GF-D8 (cell line): ENCODE results near the gene TRAF1.
"Not testable (repeated sequence)": the region's sequence is repeated elsewhere in the genome, so short reads cannot be mapped to it uniquely, and the experiment has no call there.

ENCODE experiments used
- DNase-seq: peaks from one replicate; lab custom pipeline; 2025; lab: John Stamatoyannopoulos, UW

TRAF1 gene, protein sequence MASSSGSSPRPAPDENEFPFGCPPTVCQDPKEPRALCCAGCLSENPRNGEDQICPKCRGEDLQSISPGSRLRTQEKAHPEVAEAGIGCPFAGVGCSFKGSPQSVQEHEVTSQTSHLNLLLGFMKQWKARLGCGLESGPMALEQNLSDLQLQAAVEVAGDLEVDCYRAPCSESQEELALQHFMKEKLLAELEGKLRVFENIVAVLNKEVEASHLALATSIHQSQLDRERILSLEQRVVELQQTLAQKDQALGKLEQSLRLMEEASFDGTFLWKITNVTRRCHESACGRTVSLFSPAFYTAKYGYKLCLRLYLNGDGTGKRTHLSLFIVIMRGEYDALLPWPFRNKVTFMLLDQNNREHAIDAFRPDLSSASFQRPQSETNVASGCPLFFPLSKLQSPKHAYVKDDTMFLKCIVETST

DNA sequence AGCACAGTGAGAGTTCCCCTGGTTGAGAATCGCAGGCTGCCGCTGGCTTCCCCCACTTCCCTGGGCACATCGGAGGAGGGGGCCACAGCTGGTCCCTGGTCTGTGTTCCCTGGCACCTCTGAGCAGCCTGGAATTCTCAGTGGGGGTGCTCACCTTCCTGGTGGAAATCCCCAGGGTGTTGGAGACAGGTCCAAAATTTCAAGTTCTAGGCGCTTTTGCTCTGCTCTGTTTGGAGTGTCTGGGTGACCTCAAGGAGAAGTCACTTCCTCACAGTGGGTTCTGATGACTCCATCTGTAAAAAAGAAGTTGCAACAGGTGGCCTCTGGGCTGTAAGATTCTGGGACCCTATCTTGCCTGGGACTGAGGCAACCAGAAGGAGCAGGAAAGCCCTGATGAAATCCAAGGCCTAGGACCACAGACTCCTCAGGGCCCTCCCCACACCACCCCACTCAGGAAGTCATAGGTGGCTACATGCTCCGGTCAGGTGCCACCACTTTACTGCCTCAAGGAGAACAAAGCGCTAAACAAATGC is at the start of gene TRAF1:
Gene TRAF1 (minus strand): TSS at position 400 of the 532 bp plus-strand sequence. CDS start 721 bp downstream, outside the sequence.
- peak; percentile 80 for DNase-seq

DNA sequence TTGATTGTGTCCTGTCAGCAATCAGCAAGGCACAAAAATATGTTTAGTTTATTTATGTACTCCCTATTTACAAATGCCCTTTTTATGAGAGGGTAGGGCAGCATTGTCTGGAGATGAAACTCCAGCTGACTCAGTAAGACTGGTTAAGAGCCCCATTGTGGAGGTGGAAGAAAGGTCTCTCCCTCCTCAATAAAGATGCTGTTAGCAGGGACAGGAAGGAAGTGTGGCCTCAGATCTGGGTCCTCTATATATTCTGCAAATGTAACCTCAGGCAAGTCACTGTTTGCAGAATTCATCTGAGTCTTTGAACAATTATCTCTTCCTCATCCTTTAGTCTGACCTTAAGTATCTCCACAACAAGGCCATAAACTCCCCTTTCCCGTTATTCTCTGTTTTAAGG is 48.3 kb upstream of the TRAF1 start:
- DNase-seq, result peak; percentile 68

DNA sequence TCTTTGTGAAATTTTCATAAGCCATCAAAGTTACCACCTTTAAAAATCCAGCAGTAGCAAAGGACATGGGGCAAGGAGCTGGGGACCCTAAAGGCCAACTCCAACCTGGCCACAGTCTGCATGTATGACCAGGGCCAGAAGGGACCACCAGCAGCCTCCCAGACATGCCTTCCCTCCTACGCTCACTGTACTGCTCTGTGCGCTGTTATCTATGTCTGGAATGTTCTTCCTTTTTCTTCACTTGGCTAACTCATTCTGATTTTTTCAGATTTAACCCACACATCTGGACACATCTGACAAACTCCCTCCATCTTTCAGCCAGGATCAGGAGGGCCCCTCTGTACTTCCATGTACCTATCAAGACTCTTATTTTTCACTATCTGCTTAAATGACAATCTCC is 47.6 kb upstream of the TRAF1 start:
- DNase-seq, result no peak

DNA sequence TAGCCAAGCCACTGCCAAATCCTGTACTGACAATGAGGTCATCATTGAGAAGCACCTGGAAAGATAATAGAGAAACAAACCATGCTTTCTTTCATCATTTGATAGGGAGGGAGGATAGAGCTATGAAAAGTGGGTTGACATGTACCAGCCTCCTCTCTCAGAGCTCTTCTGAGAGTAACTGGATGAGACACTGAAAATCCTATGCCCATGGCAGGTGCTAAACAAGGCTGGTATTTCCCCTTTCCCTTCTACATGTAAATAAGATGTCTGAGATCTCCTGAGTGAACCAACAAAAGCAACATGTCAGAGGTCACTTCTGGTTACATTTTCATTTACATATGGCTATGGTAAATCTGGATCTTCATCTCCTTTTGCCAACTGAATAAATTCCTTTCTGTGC is 45.3 kb upstream of the TRAF1 start:
- no peak for DNase-seq

DNA sequence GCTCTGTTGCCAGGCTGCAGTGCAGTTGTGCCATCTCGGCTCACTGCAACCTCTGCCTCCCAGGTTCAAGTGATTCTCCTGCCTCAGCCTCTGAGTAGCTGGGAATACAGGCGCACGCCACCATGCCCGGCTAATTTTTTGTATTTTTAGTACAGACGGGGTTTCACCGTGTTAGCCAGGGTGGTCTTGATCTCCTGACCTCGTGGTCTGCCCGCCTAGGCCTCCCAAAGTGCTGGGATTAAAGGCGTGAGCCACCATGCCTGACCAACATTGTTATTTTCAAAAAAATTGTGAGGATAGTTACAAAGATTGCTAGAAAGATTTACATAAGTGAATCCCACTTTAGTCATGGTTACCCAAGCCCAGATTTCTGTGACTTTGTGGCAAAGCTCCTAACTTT is 44.9 kb upstream of the TRAF1 start:
- not testable (repeated sequence) for DNase-seq

DNA sequence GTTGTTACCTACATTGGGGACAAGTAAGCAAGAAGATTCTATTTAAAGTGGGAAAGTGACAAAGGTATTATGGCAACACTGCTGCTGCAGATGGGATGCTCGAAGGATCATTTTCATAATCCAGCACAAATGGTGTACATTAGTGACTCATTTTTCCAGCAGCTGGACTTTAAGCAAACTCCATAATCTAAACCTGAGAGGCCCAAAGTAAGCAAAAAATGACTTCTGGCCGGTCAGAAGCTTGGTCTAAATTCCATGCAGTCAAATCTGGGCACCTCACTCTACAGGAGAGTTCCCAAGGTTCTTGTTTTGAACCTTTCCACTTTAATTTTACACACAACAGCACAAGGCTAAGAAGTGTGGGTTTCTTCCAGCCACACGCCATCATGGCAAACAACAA is 43.6 kb upstream of the TRAF1 start:
- DNase-seq, result no peak

DNA sequence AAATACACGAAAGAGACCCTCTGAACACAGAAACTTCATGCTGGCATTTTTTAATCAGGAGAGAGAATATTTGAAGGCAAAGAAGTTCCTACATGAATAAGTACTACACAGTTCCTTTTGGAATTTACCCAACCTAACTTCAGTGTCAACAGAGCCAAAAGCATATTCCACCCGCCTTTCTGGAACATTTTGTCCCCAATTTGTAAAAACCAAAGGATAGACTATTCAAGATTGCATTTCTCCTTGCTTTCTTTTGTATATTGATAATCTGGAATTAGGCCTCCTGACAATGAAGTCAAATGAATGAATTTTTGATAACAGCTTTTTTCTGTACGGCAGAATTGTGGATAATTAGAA is 39.4 kb upstream of the TRAF1 start:
- no peak for DNase-seq

DNA sequence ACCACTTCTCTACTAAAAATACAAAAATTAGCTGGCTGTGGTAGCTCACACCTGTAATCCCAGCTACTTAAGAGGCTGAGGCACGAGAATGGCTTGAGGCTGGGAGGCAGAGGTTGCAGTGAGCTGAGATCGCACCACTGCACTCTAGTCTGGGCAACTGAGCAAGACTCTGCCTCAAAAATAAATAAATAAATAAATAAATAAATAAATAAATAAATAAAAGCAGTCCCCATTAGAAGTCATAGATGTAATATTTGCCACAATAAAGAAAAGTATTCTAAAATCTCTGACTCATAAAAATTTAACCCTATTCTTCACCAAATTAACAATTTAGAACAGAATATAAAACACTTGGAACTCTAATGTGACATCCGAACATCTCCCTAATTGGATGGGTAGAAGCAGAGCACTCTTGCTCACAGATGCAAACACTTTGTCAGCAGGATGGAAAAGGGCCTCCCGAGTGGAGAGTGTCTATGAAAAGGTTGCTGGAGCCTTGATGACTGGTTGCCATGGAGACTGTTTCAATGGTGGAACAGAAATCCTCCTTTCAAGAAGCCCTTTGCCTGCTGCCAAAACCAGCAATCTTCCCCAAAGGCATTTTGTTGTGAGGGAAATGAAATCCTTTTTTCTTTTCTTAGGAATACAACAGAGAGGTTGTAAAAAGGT is 38.9 kb upstream of the TRAF1 start:
- DNase-seq, result no peak

DNA sequence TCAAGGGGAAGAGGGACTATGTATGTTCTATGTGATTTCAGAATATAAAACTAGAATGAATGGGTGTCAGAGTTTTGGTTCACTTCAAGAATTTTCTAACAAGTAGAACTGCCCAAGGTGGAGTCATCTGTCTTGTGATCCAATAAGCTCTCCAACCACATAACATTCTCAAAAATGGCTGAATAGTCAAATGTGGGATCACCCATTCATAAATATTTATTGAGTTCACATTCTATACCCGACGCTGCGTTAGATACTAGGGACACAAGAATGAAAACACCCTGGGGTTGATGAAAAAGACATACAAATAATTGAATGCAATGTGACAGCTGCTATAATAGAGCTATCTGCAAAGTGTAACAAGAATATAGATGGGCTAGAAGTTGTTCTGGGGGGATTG is 35.3 kb upstream of the TRAF1 start:
- no peak for DNase-seq

DNA sequence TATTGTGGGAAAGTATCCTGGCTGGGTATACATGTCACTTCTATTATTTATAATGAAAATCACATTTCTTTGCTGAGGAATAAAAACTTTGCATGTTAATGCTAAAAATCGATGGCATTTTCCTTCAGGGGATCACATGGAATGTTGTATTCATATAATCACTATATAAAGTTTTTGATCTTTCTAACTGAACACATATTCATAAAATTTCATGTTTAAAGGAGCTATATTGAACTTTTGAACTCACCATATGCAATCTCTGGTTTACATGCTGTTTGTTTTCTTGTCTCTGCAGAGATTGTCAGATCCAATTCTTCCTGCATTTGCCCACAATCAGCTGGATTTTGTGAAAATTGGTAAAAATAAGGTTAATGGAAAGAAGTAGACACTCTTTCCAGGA is 33.4 kb upstream of the TRAF1 start:
- DNase-seq, result no peak

DNA sequence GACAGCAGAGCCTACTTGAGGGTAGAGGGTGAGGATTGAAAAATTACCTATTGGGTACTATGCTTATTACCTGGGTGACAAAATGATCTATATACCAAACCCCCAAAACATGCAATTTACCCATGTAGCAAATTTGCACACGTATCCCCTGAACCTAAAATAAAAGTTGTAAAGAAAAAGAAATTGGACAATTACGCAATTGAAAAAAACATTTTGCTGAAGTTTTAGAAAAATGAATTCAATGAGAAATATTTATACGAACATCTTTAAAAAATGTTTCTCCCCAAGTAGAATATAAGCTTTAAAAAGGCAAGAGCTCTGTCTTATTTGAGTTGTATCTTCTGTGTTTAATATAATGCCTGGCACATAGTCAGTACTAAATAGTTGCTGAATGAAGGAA is 30.3 kb upstream of the TRAF1 start:
- DNase-seq, result no peak

DNA sequence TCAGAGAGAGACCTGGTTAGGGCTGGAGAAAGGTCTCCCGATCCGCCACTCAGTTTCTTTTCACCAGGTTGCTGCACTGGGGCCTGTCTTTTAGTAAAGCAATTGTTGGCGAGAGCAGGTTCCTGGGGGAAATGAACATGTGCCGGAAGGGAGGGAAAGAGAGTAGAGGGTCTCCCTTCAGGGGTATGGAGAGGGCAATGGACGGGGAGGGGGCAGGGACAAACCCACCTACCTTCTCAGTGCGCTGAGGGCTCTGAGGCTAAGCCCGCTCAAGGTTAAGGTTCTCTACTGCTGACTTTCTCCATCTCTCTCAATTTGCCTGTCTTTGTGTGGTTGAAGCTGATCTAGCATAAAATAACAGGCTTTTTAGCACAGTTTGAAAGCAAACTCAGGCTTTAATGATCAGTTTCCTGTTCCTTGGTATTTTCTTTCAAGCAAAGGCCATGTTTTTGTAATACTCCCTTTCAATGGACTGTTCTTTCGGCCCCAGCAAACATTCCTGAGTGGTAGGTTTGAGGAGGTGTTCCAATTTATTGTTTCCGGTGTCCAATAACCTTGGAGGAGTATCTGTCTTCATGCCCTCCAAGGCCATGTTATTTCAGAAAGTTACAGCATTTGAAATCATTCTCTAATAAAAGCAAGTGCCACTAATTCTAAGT is 25.5 kb upstream of the TRAF1 start:
- DNase-seq, result no peak

DNA sequence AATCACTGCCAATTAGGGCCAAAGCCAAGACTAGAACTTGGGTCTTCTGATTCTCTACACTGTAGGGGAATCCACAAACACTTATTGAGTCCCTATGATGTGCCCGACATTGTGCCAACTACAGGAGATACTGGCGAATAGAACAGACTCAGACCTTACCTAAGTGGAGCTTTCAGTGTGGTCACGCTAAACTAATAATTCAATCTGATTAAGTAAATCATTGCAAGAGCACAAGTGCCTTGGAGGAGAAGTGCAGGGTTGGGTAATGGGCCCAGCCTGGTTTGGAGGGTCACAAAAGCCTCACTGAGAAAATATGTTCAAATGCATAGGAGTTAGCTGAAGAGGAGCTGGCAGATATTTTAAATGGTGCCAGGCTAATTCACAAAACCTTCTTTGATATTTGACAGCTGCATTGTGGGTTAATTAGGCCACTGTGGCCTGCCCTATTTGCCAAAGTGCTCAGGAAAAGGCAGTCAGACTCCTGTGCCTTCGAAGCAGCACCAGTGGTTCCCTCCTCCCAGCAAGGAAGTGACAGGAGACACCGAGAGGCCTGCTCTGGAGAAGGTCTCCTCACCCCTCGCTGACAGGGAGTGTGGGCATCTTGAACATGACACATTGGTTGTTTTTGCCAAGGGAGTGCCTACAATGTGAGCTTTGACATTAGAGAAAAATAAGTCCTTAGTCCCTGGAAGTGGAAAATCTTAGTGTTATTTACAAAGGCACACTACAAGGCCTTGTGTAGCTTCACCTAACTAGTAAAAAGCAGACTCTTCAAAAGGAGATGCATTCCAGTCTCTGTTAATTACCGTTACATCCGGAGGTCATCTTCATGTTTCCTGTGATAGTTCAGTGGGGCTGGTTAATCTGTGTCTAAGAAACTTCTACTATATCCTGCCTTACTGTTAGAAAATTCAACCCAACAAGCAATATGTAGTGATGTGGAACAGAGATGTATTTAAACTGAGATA is 24.1 kb upstream of the TRAF1 start:
- DNase-seq, result no peak

DNA sequence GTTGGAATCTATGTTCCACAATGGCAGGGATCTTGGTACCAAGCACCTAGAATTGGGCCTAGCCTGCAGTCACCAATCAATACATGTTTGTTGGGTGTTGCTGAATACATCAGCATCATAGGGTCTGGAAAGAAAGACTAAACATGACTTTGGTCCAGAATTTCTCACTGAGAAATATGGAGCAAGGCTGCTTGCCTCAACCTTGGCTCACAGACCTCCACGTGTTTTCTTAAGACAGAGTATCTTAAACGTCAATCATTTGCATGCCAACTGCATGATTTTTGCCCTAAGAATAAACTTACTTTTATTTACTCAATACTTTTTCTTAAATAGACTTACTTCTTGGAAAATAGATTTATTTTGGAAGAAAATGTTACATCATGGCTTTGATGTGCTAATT is 22.7 kb upstream of the TRAF1 start:
- no peak for DNase-seq

DNA sequence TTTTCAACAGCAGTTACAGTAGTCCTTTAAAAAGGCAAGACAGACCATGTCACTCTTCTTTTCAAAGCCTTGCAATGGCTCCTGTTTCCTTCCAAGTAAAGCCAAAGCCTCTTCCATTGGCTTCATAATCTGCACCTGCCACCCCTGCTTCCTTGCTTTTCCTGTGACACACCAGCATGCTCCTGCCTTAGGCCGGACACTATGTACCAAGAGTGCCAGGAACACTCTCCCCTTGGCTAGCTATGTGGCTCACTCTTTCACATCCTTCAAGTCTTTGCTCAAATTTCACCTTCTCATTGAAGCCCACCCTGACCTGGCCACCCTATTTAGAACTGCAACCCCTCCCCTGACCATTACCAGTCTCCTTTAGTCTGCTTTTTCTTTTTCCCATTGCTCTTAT is 22.2 kb upstream of the TRAF1 start:
- DNase-seq, result no peak

DNA sequence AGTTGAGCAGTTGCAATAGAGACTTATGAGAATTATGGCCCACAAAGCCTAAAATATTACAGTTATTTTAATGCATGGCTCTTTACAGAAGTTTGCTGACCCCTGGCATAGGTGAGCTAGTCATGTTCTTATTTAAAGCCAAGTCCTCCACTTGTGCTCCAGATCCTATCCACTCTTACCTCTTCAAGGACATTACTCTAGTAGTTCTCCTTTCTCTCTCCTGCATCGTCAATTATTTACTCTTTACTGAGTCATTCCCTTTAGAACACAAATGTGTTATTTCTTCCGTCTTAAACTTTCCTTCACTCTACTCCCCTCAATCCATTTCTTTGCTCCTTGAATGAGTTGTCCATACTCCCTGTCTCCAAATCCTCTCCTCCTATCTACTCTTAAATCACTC is 20.6 kb upstream of the TRAF1 start:
- DNase-seq, result no peak

DNA sequence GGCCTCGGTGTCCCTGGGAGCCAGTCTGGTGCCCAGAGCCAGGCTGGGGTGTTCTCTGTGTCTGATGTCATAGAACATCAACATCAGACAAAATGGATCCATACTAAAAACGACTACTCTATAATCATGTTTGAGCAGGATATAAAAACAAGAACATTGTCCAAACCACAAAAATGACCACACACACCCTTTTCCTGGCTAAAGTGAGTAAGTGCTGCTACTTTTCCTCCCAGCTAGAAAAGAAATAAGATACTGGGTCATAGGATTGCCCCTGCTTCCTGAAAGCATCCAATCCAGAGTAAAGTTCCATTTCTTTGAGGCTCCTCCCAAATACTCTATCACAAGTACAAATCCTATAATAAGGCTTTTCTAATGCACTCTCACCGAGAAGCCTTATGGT is 19.7 kb upstream of the TRAF1 start:
- no peak for DNase-seq

DNA sequence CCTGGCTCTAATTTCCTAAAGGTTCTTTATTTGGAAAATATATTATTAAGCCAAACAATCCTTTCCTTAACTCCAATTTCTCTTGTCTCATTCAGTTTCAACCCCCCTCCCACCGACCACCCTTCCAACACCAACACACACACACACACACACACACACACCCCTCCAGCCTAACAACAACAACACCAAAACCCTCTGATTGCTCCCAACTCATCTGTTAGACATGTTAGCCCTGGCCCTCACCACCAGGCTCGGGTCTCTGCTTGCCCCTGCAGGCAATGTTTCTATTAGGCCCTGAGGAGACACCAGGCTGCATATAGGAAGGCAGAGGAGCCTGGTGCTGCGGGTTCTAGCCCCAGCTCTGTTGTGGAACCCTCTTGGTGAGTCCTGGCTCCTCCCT is 18.4 kb upstream of the TRAF1 start:
- no peak for DNase-seq

DNA sequence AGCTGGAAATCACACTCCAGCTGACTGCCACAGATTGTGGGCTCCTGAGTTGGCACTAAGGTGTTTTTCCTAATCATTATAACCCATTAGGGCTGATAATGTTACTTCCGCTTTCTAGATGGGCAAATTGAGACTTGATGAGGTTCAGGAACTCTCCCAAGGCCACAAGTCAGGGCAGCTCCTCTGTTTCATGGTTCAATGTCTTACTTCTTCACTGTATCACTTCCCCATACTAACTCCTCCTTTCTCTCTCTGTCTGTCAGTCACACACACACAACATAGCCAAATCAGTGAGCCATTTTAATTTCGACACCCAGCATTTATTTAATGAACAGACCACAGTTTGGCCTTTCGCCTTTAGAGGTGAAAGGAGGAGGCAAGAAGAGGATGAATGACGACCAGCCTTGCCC is 17.8 kb upstream of the TRAF1 start:
- peak; percentile 29 for DNase-seq

DNA sequence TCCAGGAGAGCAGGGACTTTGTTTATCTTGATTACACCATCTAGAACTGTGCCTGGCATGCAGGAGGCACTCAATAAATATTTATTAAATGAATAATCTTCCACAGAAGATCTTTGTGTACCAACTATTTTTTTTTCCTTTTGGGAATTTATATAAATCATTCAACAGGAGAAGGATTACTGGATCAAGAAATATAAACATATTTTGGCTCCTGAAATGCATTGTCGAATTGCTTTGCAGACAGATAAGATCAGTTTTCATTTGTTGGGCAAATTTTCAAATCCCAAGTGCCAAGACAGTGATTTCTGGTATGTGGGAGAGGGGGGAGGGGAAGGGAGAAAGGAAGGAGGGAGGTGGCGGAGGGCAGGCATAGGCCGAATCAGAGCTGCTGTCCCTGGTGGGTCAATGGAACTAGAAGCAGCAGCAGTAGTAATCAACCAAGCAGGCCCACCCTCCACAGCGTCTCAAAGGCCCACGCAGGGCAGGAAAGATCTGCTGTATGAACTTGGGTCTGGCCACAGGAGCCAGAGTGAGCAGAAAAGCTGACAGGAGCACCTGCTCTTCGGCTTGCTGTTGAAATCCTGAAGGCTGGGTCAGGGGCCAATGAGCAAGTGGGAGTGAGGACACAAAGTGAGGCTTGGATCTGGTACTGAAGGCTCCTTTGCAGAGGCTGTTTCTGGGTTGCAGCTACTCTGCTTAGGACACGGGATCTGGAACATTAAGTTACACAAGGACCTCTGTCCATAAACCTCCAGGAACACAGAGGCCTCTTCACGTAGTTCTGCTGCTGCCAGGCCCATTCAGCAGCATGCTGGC is 15.8 kb upstream of the TRAF1 start:
- DNase-seq, result no peak
